Loucy (cell line): Measurements from ENCODE around the gene PCBD2.
"Not testable (repeated sequence)": the region's sequence is repeated elsewhere in the genome, so short reads cannot be mapped to it uniquely, and the experiment has no call there.

ENCODE experiments used
- H2AFZ ChIP-seq: fragments of 200-600 bp; sonication (generic); 2 replicates; pipeline ENCODE4 v1.6.0; 2016; ENCODE audit warnings: antibody characterized with exemption, mild to moderate bottlenecking, low read length, moderate library complexity
- H3F3A ChIP-seq: fragments of 200-600 bp; 2 replicates; pipeline ENCODE4 v1.6.0; 2016; ENCODE audit warnings: antibody characterized with exemption, low read depth, mild to moderate bottlenecking
- H3K27me3 ChIP-seq: fragments of 200-600 bp; sonication (generic); 2 replicates; pipeline ENCODE4 v1.6.1; 2014; ENCODE audit warnings: low read length, mild to moderate bottlenecking; ENCODE audit not compliant: insufficient read depth, poor library complexity, severe bottlenecking
- H3K36me3 ChIP-seq: fragments of 200-600 bp; sonication (generic); 2 replicates; pipeline ENCODE4 v1.6.1; 2016; ENCODE audit warnings: low read length; ENCODE audit not compliant: insufficient read depth
- H3K4me1 ChIP-seq: fragments of 200-600 bp; sonication (generic); 2 replicates; pipeline ENCODE4 v1.5.1; 2014; ENCODE audit warnings: low read length, mild to moderate bottlenecking; ENCODE audit not compliant: insufficient read depth, poor library complexity, severe bottlenecking
- H3K4me2 ChIP-seq: fragments of 200-600 bp; sonication (generic); 2 replicates; pipeline ENCODE4 v1.6.0; 2014; ENCODE audit warnings: antibody characterized with exemption, low read length, low read depth, mild to moderate bottlenecking; ENCODE audit not compliant: poor library complexity, severe bottlenecking
- H3K4me3 ChIP-seq: fragments of 200-600 bp; sonication (generic); 2 replicates; pipeline ENCODE4 v1.5.1; 2014; ENCODE audit warnings: low read length, mild to moderate bottlenecking, mixed read lengths; ENCODE audit not compliant: poor library complexity, severe bottlenecking
- H3K79me2 ChIP-seq: fragments of 200-600 bp; sonication (generic); 2 replicates; pipeline ENCODE4 v1.6.1; 2014; ENCODE audit warnings: low read length; ENCODE audit not compliant: insufficient read depth
- H3K9ac ChIP-seq: fragments of 200-600 bp; sonication (generic); 2 replicates; pipeline ENCODE4 v1.6.0; 2014; ENCODE audit warnings: mild to moderate bottlenecking, low read depth, low read length, moderate library complexity; ENCODE audit not compliant: poor library complexity, severe bottlenecking
- H3K9me2 ChIP-seq: fragments of 200-600 bp; sonication (generic); replicated peaks from 2 replicates; pipeline ENCODE4 v1.6.1; 2016; ENCODE audit warnings: low read depth, low read length, mixed read lengths
- H3K9me3 ChIP-seq: fragments of 200-600 bp; sonication (generic); 2 replicates; pipeline ENCODE4 v1.6.1; 2014; ENCODE audit warnings: mild to moderate bottlenecking, antibody characterized with exemption, low read length, low read depth; ENCODE audit not compliant: insufficient read depth
- H4K20me1 ChIP-seq: fragments of 200-600 bp; sonication (generic); 2 replicates; pipeline ENCODE4 v1.6.0; 2014; ENCODE audit warnings: antibody characterized with exemption, low read length, mild to moderate bottlenecking; ENCODE audit not compliant: insufficient read depth, poor library complexity, severe bottlenecking
- CTCF ChIP-seq: fragments of 200-600 bp; sonication (generic); conservative IDR thresholded peaks from 2 replicates; pipeline ENCODE4 v1.5.1; 2014; ENCODE audit warnings: mild to moderate bottlenecking, antibody characterized with exemption, low read length
- EZH2phosphoT487 ChIP-seq: fragments of 200-600 bp; IDR thresholded peaks from 2 replicates; pipeline ENCODE4 v1.6.1; 2018; ENCODE audit warnings: antibody characterized with exemption, mild to moderate bottlenecking, moderate library complexity, borderline replicate concordance

PCBD2 gene

GRCh38 chr5:134989266-134989830 is 84.4 kb downstream of the PCBD2 start:
- no peaks in the 10 kb centered on the region for H3K4me1 ChIP-seq
- H3K9ac ChIP-seq: no peak overlapping the region
- no peaks in the 10 kb centered on the region for H3K36me3 ChIP-seq
- H3K9me2 ChIP-seq: no peaks in the 10 kb centered on the region
- H3F3A ChIP-seq: no peaks in the 10 kb centered on the region
- H3K79me2 ChIP-seq: no peaks in the 10 kb centered on the region
- H3K27me3 ChIP-seq: no peaks in the 10 kb centered on the region
- no peak overlapping the region for H3K4me3 ChIP-seq
- H3K4me2 ChIP-seq: no peak overlapping the region
- TF ChIP-seq CTCF: no peak
- TF ChIP-seq EZH2phosphoT487: no peak
- no peaks in the 10 kb centered on the region for H3K9me3 ChIP-seq
- H2AFZ ChIP-seq: no peak overlapping the region
- no peaks in the 10 kb centered on the region for H4K20me1 ChIP-seq

GRCh38 chr5:134990183-134990582 is 85.3 kb downstream of the PCBD2 start:
- not testable (repeated sequence) for H2AFZ ChIP-seq, H3K4me1 ChIP-seq, H3K9ac ChIP-seq, H3K79me2 ChIP-seq, H3K4me3 ChIP-seq, H3F3A ChIP-seq, H3K36me3 ChIP-seq, H3K9me2 ChIP-seq, H4K20me1 ChIP-seq, H3K9me3 ChIP-seq, H3K4me2 ChIP-seq, H3K27me3 ChIP-seq

GRCh38 chr5:134992148-134992547 is 87.2 kb downstream of the PCBD2 start:
- Histone ChIP-seq H3K9ac (no peak overlapping the region), H3K27me3 (no peaks in the 10 kb centered on the region), H3K4me1 (no peaks in the 10 kb centered on the region), H3K4me3 (no peak overlapping the region), H3K9me2 (no peaks in the 10 kb centered on the region), H3K79me2 (no peaks in the 10 kb centered on the region), H4K20me1 (no peaks in the 10 kb centered on the region), H3K4me2 (no peak overlapping the region), H3K9me3 (no peaks in the 10 kb centered on the region), H3K36me3 (no peaks in the 10 kb centered on the region), H3F3A (no peaks in the 10 kb centered on the region), H2AFZ (no peak overlapping the region)
- TF ChIP-seq CTCF: no peak
- TF ChIP-seq EZH2phosphoT487: no peak

- no peak overlapping the region for H3K9ac ChIP-seq
- TF ChIP-seq EZH2phosphoT487: no peak
- TF ChIP-seq CTCF: no peak
- H3K9me2 ChIP-seq: no peaks in the 10 kb centered on the region
- H2AFZ ChIP-seq: no peak overlapping the region
- no peak overlapping the region for H3K4me2 ChIP-seq
- no peaks in the 10 kb centered on the region for H3K79me2 ChIP-seq
- no peaks in the 10 kb centered on the region for H3K36me3 ChIP-seq
- H3K4me1 ChIP-seq: no peaks in the 10 kb centered on the region
- no peaks in the 10 kb centered on the region for H4K20me1 ChIP-seq
- no peaks in the 10 kb centered on the region for H3K27me3 ChIP-seq
- no peaks in the 10 kb centered on the region for H3K9me3 ChIP-seq
- no peak overlapping the region for H3K4me3 ChIP-seq
- H3F3A ChIP-seq: no peaks in the 10 kb centered on the region
Observed at GRCh38 chr5:134993161-134993560, 88.2 kb downstream of the PCBD2 start.
